HG02642 (cell line): Measurements from ENCODE around the gene XCL2.
"Not testable (repeated sequence)": the region's sequence is repeated elsewhere in the genome, so short reads cannot be mapped to it uniquely, and the experiment has no call there.

Experiments used
- ATAC-seq: cut with Tn5 transposase; IDR thresholded peaks from one replicate; pipeline ENCODE4 v1.9.1; 2021; ENCODE audit warnings: mild to moderate bottlenecking; ENCODE audit not compliant: unreplicated experiment, poor library complexity

Gene XCL2

DNA sequence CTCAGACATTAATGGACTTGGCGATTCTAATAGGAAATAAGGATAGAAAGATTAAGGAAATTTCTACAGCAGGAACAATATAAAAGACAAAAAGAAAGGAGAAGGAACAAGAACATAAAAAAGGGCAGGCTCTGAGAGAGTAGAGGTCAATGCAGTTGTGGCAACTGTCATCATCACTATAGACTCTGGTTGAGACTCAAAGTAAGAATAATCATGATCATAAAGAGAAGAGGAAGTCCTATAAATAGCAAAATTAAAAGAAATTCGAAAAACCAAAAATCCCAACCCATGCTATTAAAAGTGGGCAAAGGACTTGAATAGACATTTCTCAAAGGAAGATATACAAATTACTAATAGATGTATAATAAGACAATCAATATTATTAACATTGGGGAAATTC, 18.2 kb upstream of the XCL2 start:
- no peak for ATAC-seq

DNA sequence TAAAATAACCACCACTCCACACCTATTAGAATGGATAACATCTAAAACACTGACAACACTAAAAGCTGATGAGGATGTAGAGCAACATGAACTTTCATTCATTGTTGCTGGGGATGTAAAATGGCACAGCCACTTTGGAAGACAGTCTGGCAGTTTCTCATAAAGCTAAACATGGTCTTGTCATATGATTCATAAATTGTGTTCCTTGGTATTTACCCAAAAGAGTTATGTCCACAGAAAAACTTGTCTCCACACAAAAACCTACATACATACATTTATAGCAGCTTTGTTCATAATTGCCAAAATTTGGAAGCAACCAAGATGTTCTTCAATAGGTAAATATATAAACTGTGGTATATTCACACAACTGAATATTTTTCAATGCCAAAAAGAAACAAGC, 16.6 kb upstream of the XCL2 start:
- no peak for ATAC-seq

GRCh38 chr1:168556647-168557046, 12.8 kb upstream of the XCL2 start:
- ATAC-seq, result no peak

DNA sequence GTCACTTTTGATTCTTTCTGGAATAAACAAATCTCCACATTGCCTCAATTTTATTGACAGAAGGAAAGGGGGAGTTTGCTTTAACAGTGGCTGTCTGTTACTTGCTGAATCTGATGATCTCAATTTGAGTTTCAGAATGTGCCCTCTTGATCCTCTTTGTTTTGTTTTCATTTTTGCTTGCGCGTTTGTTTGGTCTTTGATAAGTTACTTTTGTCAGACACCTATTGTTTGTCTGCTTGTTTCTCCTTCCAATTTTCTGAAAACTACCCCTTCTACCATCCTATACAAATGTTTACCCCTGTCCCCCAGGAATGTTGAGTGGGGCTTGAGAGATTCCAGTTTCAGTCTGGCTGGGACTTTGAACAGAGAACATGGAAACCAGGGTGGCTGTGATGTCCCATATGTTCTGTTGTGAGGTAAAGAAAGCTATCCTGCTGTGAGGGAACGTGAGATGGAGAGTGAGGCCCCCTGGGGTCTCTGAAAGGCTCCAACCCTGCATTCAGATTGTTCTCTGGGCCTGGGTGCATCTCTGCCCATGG, 11.8 kb upstream of the XCL2 start:
- ATAC-seq, result no peak

DNA sequence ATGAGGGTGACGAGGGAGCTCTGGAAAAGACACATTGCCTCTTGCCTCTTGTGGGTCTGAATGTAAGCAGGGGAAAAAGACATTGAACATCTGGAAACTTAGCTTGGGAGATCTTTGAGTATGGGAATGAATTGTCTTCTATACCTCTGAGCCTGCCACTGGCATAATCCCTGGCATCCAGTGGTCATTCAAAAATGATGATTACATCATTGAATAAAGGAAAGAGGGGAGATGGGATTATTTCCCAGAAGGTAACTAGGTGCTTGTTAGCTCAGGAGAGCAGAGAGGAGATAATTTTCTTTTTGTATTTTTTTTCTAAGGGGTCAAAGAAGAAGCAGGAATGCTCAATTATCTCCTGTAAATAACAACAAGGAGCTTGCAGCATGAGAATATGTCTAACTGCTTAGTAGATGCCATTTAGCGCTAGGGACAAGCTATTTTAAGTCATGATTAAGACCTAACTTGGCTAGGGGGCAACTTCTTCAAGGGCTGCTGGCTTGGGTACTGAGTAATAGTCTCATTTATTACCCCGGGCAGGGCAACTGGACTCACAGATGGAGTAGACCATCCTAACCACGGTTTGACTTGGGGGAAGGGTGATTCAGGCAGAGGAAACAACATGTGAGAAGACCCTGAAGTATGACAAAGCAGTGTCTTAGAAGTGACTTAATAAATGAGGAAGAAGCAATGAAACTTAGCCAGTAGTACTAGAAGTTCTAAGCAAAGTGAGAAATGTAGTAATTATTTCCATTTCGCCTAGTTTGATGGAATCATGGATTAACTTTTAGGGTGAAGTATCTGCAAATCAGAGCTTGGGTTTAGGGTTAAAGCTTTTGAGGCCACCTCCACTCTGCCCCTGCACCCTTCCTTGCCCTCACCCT, 11.0 kb upstream of the XCL2 start:
- no peak for ATAC-seq

DNA sequence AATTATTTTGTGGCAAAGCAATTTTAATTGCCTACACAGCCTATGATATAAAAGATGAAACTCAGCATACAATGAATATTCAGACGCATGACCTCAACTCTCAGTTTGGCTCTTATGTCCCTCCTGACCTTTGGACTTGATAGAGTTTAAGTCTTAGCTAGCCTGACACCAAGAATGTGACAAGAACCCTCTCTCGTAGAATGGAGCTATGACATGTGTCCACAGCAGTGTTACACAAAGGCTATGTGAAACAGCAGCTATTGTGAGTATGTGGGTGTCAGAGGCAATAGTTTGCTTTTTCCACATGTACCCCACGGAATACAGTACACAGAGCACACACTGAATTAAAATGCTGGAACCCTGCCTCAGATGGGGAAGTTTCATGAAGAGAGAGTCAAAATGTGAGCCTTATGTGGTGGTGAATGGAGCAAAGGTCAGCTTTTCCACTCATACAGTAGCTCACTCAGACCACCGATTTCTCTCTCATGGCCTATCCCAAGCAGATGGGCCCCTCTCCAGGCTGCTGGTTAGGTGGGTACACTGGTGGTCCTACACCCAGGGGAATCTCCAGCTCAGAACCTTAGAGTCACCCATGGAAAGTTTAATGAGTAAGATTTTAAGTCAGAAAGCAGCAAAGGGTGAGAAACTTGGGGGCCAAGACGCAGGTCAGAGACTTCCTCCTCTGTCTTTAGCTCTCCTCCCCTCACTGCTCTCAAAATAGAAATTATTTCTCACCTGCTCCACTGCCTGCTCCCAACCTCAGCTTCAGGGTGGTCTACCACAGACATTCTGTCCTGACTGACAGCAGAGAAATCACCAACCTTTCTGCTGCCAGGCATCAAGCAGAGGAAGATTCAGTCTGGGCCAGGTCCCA, 10.1 kb upstream of the XCL2 start:
- ATAC-seq, result no peak

- ATAC-seq, result no peak
Observed at GRCh38 chr1:168552961-168553360, 9.2 kb upstream of the XCL2 start.

- no peak for ATAC-seq
Observed at GRCh38 chr1:168551688-168552087, 7.9 kb upstream of the XCL2 start.

DNA sequence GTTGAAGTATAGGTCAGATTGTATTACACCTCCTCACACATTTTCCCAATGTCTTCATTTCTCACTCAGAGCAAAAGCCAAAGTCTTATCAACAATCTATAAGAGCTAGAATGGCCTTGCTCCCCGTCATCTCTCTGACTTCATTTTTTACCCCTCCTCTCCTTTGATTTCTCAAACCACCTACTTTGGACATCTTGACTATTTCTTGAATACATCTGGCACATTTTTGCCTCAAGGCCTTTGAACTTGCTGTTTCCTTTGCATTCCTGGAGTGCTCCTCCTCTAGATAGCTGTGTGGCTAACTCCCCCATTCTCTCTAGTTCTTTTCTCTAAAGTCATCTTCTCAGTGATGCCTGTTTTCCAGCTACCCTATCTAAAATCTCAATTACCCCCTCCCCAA, 7.2 kb upstream of the XCL2 start:
- ATAC-seq, result no peak

DNA sequence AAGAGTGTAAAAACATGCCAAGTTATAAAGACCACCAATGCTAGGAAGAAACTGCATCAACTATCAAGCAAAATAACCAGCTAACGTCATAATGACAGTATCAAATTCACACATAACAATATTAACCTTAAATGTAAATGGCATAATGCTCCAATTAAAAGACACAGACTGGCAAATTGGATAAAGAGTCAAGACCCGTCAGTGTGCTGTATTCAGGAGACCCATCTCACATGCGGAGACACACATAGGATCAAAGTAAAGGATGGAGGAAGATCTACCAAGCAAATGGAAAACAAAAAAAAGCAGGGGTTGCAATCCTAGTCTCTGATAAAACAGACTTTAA, 2.7 kb upstream of the XCL2 start:
- not testable (repeated sequence) for ATAC-seq

DNA sequence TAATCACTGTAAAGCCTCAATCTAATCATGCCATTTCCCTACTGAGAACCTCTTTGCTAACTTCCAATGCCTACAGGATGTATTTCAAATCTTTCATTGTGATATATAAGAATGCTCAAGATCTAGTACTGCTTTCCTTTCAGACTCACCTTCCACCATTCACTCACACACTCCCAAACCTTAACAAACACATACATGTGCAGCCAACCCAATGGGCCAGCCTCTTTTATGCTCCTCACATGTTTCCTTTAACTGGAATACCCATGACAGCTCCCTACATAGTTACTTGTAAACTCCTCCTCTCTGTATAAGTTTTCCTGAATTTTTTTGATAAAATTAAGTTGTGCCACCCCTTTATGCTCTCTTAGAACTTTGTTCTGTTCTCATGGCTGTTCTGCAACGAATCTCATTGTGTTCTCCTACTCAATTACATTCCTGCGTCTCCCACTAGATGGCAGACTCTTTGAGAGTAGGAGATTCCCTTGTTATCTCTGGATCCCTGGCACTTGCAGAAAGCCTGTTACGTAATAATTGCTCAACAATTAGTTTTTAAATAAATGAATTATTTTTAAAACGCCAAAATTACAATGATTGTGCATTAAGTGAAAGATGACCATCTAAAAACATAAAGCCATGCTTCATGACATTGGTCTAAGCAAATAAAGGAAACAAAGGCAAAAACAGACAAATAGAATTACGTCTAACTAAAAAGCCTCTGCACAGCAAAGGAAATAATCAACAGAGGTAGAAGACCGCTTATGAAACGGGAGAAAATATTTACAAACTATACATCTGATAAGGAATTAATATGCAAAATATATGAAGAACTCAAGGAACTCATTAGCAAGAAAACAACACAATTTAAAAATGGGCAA, 2.1 kb upstream of the XCL2 start:
- not testable (repeated sequence) for ATAC-seq

DNA sequence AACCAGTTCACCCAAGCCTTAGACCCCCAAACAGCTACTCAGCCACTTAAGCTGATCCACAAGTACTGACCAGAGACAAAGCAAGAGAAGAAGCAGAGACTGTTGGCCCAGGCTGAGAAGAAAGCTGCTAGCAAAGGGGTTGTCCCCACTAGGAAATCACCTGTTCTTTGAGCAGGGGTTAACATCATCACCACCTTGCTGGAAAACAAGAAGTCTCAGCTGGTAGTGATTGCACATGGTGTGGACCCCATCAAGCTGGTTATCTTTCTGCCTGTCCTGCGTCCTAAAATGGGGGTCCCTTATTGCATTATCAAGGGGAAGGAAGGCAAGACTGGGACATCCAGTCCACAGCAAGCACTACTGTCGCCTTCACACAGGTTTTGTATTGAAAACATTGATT, 819 bp downstream of the XCL2 start:
- not testable (repeated sequence) for ATAC-seq

DNA sequence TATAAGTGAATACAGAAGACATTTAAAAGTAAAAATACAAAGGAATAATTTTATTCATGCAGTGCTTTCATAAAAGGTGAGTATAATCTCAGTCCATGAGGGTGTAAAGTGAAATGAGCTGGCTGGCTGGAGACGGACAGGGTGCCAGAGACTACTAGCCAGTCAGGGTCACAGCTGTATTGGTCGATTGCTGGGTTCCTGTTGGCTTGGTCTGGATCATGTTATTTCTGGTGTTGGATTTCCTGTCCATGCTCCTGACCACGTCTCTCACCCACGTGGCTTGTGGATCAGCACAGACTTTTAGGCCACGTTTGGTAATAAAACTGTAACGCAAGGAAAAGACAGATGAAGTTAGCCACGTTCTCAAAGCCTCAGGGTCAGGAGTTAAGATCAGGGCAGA, 3.0 kb downstream of the XCL2 start:
- not testable (repeated sequence) for ATAC-seq

DNA sequence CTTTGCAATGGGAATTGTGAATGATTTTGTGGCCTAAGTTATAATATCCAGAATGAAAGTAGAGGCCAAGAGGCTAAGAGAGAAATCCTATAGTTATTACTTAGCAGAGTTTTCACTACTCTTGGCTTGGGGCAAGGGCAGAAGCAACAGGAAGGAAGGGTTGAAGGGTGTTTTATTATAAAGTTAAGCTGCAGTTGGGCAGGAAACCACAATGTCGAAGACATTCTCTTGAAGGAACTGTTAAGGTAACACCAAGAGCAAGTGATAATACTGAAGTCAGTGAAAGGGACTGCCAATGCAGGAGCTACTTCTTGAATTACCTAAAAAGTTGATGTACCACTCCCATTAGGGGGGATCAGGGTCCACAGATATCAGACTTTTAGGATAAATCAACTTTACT, 8.3 kb downstream of the XCL2 start:
- ATAC-seq, result peak; percentile 56

GRCh38 chr1:168531615-168532345, 12.0 kb downstream of the XCL2 start:
- no peak for ATAC-seq

DNA sequence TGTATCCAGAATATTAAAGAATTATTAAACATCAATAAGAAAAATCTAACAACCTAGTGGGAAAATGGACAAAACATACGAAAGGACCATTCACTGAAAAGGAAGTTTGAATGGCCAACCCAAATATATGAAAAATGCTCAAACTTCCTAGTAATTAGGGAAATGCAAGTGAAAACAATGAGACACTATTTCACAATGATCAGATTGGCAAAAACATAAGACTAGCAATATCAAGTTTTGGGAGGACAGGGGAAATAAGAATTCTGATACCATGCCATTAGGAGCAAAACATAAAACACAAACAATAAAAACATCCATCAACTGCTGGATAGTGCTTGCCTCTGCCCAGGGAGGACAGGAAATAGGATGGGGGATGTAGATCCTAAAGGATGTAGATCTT, 14.3 kb downstream of the XCL2 start:
- ATAC-seq, result no peak

DNA sequence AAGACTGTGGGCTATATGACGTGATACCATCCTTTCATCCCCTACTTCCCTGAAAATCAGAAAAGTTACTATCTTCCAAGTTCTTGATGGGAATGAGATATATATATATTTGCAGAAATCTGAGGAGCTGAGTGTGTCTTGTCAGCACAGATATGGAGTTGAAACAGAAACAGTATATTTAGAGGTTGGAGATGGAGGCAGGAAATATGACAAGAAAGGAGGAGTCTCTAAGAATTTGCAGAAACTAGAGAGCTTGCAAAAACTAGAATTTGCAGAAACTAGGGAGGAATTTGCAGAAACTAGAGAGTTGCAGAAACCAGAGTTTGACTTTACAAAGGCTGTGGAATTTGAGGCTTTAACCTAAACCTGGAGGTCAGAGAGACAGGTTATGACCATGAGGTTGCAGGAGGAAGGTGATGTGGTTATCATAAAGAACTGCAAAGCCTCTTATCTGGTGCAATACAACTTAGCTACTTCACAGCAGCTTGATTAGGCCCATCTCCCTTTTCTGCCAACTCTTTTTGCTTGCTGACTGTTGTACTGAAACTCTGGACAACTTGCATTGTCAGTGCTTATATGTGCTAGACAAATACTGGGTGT, 22.3 kb downstream of the XCL2 start:
- no peak for ATAC-seq

DNA sequence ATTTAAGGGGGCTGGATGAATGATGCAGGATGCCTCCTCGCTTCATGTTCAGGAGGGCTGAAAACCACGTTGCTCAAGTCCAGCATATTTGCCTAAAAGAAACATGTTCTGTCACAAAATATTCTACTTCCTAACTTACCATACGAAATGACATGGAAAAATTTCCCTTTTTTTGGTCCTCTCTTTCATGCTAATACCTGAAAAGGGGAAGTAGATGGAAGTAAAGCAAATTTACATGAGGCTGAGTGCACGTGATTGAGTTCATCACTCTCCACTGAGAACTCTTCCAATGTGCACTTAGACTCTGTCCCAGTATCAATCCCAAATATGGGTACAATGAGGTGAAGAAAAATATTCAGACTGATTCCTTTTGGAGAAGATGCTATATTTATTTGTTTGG, 23.0 kb downstream of the XCL2 start:
- no peak for ATAC-seq

DNA sequence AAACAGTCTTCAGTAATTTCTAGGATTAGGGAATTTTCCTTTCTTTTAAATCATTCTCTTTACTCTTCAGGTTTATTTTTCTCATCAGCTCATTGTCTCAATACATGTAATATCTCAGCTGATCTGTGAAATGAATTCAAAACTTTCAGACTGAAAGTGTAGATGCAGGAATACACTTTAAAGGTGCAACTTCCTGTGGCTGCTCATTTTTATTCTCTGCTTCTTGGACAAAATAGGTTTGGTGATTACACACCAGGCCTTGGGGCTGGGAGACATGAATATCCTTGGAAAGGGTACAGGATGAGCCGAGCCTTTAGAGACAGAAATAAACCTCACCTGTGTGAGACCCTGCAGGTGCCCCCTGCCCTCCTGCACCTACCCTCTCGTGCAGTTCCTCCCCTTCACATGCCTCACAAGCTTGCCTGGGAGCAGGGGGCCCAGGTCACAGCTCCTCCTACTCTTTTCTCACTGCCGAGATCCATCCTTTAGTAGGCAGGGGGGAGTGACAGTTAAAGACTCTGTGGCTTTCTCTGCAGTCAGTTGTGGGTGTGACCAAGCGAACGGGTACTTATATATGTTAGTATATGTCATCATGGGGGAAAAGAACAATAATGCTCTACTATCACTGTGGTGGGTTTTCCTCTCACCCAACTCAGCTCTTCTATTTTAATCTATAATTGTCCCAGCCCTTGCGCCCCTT, 23.6 kb downstream of the XCL2 start:
- no peak for ATAC-seq
